GM18520 (cell line): Measurements from ENCODE around the gene ZNF578.
"Not testable (repeated sequence)": the region's sequence is repeated elsewhere in the genome, so short reads cannot be mapped to it uniquely, and the experiment has no call there.

Experiments
- ATAC-seq: cut with Tn5 transposase; IDR thresholded peaks from one replicate; pipeline ENCODE4 v1.9.1; 2021; ENCODE audit not compliant: unreplicated experiment

ZNF578 gene

DNA sequence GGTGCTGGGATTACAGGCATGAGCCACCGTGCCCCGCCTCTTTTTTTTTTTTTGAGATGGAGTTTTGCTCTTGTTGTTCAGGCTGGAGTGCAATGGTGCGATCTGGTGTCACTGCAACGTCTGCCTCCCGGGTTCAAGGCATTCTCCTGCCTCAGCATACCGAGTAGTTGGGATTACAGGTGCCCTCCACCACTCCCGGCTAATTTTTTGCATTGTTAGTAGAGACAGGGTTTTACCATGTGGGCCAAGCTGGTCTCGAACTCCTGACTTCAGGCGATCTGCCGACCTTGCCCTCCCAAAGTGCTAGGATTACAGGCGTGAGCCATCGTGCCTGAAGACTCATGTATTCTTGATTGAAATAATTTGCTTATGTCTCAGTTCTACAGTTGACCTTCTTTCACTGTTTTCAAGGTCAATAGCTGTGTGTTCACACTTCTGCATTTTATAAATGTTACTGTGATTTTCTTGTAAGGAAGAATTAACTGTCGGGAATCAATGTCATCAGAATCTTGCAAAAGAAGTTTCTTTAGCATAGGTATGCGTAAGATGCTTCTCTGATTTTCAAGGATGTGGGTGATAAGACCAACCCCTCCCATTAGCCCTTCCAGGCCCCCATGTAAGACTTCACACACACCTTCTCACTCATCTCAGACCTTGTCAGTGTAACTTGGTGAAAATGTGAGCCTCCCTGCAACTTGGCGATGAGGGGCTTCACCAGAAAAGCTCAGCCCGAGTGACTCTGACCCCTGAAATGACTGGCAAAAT is 104.1 kb downstream of the ZNF578 start:
- no peak for ATAC-seq

DNA sequence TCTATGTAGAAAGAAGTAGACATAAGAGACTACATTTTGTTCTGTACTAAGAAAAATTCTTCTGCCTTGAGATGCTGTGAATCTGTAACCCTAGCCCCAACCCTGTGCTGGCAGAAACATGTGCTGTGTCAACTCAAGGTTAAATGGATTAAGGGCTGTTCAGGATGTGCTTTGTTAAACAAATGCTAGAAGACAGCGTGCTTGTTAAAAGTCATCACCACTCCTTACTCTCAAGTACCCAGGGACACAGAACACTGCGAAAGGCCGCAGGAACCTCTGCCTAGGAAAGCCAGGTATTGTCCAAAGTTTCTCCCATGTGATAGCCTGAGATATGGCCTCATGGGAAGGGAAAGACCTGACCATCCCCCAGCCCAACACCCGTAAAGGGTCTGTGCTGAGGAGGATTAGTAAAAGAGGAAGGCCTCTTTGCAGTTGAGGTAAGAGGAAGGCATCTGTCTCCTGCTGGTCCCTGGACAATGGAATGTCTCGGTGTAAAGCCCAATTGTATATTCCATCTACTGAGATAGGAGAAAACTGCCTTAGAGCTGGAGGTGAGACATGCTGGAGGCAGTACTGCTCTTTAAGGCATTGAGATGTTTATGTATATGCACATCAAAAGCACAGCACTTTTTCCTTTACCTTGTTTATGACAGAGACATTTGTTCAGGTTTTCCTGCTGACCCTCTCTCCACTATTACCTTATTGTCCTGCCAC is 105.5 kb downstream of the ZNF578 start:
- ATAC-seq: not testable (repeated sequence)

- ATAC-seq: not testable (repeated sequence)
Observed at GRCh38 chr19:52561611-52562010, 108.3 kb downstream of the ZNF578 start.
